Measurements from ENCODE around the gene HMCN2.
"Not testable (repeated sequence)": the region's sequence is repeated elsewhere in the genome, so short reads cannot be mapped to it uniquely, and the experiment has no call there.

Gene HMCN2

DNA sequence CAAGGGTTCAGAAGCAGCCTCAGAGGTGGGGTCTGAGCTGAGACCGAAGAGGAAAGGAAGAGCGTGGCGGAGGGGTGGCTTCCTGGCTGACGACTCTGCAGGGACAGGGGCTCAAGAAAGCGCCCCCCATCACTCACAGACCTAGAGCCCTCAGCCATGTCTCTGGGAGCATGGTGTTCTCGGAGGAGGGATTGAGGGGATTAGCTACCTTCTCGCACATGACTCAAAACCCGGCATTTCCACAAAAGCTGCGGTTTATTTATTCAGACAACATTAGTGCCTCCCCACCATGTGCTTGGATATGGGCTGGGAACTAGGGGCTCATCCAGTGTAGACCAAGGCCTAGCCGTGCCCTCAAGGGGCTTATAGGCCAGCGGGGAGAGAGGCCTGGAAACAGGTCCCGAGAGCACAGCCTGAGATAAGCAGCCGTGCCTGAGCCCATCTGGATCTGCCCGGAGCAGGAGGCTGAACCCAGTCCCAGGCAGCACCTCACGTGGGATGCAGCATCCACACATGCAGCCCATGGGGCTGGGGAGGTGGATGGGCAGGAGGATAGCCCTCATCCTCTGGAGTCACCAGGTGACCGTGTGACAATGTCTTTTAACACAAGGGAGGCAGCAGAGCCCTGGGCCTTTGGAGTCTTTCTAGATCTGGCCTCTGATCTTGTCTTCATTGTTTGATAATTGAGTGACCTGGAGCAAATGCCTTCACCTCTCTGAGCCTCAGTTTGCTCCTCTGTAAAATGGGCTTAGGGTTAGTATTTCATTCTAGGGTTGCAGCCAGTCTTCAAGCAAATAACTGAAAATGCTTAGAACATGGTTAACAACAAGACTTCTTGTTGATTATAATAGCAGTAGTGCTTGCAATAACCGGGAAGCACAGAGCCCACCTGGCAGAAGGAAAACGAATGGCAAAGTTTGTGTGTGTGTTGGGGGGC, 878 bp upstream of the HMCN2 start:
- no peak for DNase-seq

GRCh38 chr9:130266236-130267098, 907 bp downstream of the HMCN2 start:
- no peak for DNase-seq

DNA sequence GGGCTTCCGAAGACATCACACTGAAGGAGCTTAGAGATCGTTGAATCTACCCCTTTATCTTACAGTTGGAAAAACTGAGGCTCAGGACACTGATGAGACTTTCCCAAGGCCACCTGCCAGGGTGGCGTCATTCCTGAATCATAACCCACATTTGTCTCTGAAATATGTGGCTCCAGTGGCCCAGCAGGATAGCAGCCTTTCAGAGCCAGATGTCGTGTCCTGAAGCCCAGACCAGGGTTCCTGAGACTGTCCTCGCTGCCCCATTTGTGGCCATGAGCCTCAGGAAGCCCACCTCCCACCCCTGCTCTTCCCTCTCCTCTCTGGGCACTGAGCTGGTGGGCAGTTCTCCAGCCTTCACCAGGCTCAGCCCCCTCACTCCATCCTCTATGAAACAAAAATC, 2.4 kb downstream of the HMCN2 start:
- DNase-seq: no peak

- DNase-seq: peak in 1 of 2 experiments; percentile 9
Measured at GRCh38 chr9:130268521-130269211, 3.1 kb downstream of the HMCN2 start.

- DNase-seq: no peak
Measured at GRCh38 chr9:130271473-130271872, 5.9 kb downstream of the HMCN2 start.

GRCh38 chr9:130275156-130275555, 9.6 kb downstream of the HMCN2 start:
- DNase-seq: no peak

DNA sequence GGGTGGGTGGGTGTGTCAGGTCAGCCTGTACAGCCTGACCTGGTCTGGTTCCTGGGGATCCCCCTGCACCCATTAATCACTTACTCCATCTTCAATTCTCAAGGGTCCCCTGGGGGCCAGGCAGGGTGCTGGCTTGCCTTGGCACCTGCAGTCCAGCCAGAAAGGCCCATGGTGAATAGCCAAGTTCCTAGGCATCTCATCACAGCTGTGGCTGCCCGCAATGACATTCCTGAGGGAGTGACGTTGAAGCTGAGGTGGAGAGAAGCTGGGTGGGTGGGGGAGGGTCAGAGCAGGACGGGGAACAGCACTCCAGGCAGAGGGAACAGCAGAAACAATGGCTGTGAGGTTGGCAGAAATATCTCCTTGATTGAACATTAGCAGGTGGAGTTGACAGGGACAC, 10.6 kb downstream of the HMCN2 start:
- no peak for DNase-seq

GRCh38 chr9:130276955-130277354, 11.4 kb downstream of the HMCN2 start:
- DNase-seq: no peak

GRCh38 chr9:130277525-130277924, 12.0 kb downstream of the HMCN2 start:
- DNase-seq: not testable (repeated sequence)

GRCh38 chr9:130283539-130284248, 18.1 kb downstream of the HMCN2 start:
- DNase-seq: no peak

GRCh38 chr9:130284249-130284625, 18.7 kb downstream of the HMCN2 start:
- no peak for DNase-seq

GRCh38 chr9:130284690-130285089, 19.1 kb downstream of the HMCN2 start:
- DNase-seq: no peak

GRCh38 chr9:130285271-130285670, 19.7 kb downstream of the HMCN2 start:
- no peak for DNase-seq

- DNase-seq: no peak
Measured at GRCh38 chr9:130286072-130286770, 20.7 kb downstream of the HMCN2 start.

- DNase-seq: no peak
Measured at GRCh38 chr9:130286781-130287428, 21.3 kb downstream of the HMCN2 start.

DNA sequence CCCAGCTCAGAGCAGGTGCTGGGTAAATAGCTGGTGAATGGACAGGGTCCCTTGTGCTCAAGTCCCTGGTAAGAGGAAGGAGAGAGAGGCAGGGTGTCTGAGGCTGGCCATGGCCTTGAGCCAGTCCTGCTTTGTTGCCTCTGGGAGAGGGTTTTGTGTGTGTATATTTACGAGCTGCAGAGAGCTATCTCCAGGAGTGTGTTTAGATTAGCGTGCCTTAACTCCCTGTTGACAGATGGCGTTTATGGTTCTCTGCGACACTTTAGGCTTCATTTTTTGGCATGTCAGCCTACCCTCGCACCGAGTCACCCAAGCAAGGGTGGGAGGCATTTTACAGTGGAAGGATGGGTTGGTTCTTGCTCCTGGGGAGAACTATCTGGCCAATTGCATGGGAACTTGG, 22.2 kb downstream of the HMCN2 start:
- DNase-seq: no peak

- DNase-seq: no peak
Measured at GRCh38 chr9:130288393-130288792, 22.8 kb downstream of the HMCN2 start.

GRCh38 chr9:130288926-130289690, 23.5 kb downstream of the HMCN2 start:
- no peak for DNase-seq

- no peak for DNase-seq
Measured at GRCh38 chr9:130289711-130290241, 24.2 kb downstream of the HMCN2 start.
